NT2/D1 (cell line): ENCODE results near the gene ZNF831.

ENCODE experiments used
- YY1 ChIP-seq: IDR thresholded peaks from 2 replicates; pipeline ENCODE4 v1.6.1; 2011; ENCODE audit not compliant: insufficient read length, insufficient read depth
- ZNF274 ChIP-seq: IDR thresholded peaks from 2 replicates; pipeline ENCODE4 v1.6.1; 2011; ENCODE audit warnings: mild to moderate bottlenecking, low read depth, low read length

DNA sequence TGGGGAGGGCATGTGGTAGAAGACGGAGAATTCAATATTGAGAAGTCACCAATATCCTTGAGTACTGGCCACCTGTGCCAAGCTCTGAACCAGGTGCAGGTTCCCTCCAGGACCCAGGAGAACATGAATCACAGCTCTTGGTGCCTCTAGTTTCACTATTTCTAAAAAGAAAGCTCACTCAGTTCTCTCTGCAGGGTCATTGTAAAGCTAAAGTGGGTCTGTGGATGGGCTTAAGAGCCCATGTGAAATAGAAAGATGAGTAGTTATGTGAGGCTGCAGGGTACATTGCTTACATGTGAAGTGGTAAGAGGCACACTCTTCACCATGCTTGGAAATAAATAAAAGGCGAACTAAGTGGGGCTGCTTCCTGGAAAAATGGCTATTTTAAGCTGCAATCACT, 43.6 kb downstream of the ZNF831 start:
- TF ChIP-seq ZNF274: no peak
- TF ChIP-seq YY1: no peak
